ENCODE data around the gene CXCL8. TPM values are rescaled to one million over a fixed set of nuclear protein-coding genes. Genes with fewer than 3 reads are reported as not detected.

Gene CXCL8
- total and polyA plus RNA-seq, 9 of the 15 experiments (the other 6 are each of a cell fraction or from before 2014, with no cell fraction given) = 1.6 to 7.7 (median 3.3) TPM

- TF ChIP-seq ZBTB40 (IDR thresholded peaks at IDR 0.05) = peak; percentile 38; the same call in 1 of the 2 replicates
- TF ChIP-seq ZBTB40 (CRISPR knock-in tag; IDR thresholded peaks at IDR 0.05) = no peak
- no peak for TF ChIP-seq COPS2 (conservative IDR thresholded peaks at IDR 0.05)
- no peak for TF ChIP-seq SLC30A9 (CRISPR knock-in tag; IDR thresholded peaks at IDR 0.05)
- TF ChIP-seq PRPF4 (IDR thresholded peaks at IDR 0.05; ENCODE audit: insufficient read depth, low read depth, low read length, poor library complexity, severe bottlenecking) = no peak
- no peak for TF ChIP-seq CSDE1 (IDR thresholded peaks at IDR 0.05)
- no peak for TF ChIP-seq E2F3 (CRISPR knock-in tag; IDR thresholded peaks at IDR 0.05)
- TF ChIP-seq GATAD2A (IDR thresholded peaks at IDR 0.05) = no peak
- TF ChIP-seq CXXC5 (CRISPR knock-in tag; IDR thresholded peaks at IDR 0.05) = no peak
- peak; percentile 23; the same call in 1 of the 2 replicates for TF ChIP-seq BACH1 (tag; IDR thresholded peaks at IDR 0.05)
- TF ChIP-seq CREB5 (CRISPR knock-in tag; IDR thresholded peaks at IDR 0.05) = no peak
- no peak for TF ChIP-seq RFX5 (IDR thresholded peaks at IDR 0.05; ENCODE audit: low read depth, low read length)
- no peak for TF ChIP-seq NFRKB (IDR thresholded peaks at IDR 0.05; ENCODE audit: low read depth)
- TF ChIP-seq ZNF507 (tag; conservative IDR thresholded peaks at IDR 0.05) = no peak
- TF ChIP-seq KAT7 (CRISPR knock-in tag; IDR thresholded peaks at IDR 0.05; ENCODE audit: borderline replicate concordance) = no peak
- no peak for TF ChIP-seq KAT8 (IDR thresholded peaks at IDR 0.05; ENCODE audit: low read depth)
- no peak for TF ChIP-seq CEBPZ (IDR thresholded peaks at IDR 0.05; ENCODE audit: borderline replicate concordance, low read depth, low read length)
Measured at GRCh38 chr4:73740353-73740778, at the start of gene CXCL8 (continued).
